OCI-LY1 (cell line): ENCODE measurements around the gene NEK6.

Source experiments
- CTCF ChIP-seq: fragments of 200-600 bp; sonication (generic), shearing (Covaris generic); IDR thresholded peaks from 2 replicates; pipeline ENCODE4 v1.5.1; 2017; ENCODE audit warnings: mild to moderate bottlenecking, antibody characterized with exemption, low read length, moderate library complexity, mixed read lengths
- EZH2 ChIP-seq: fragments of 200-600 bp; sonication (generic), shearing (Covaris generic); IDR thresholded peaks from 2 replicates; pipeline ENCODE4 v1.8.0; 2017; ENCODE audit warnings: borderline replicate concordance, mixed run types, mild to moderate bottlenecking, antibody characterized with exemption, low read length, moderate library complexity, mixed read lengths

GRCh38 chr9:124263800-124264426 lies 6.2 kb downstream of the NEK6 start:
- TF ChIP-seq CTCF: no peak
- no peak for TF ChIP-seq EZH2
